Omental fat pad (tissue), 4 donors: ENCODE results near the gene TTC39B. TPM values are rescaled to one million over a fixed set of nuclear protein-coding genes. Genes with fewer than 3 reads are reported as not detected.

Experiments used
- ATAC-seq: fragments of 150-250 bp; one replicate; pipeline ENCODE4 v1.9.1; 2016; ENCODE audit warnings: mild to moderate bottlenecking, moderate library complexity; ENCODE audit not compliant: low FRiP score
- DNase-seq: peaks from one replicate; pipeline ENCODE4 v3.0.0-alpha.2; 2019; ENCODE audit warnings: low spot score
- CTCF ChIP-seq, 3 donors: fragments of 450-650 bp; IDR thresholded peaks; one replicate each; pipeline ENCODE4 v1.5.1; 2016 to 2017; ENCODE audit warnings: antibody characterized with exemption in 3 of 3, mild to moderate bottlenecking in 3 of 3, moderate library complexity in 2 of 3
- total RNA-seq, 4 donors: library from RNA; depleted of rRNA; stranded (reverse); fragments of >200 nt; gene quantifications; one replicate each; pipeline ENCODE4 v1.1.0, GENCODE V29; 2016

Gene TTC39B
- total RNA-seq, 4 donors from 2014 or later, result 3.7 to 12.6 (median 5.3) TPM

- ATAC-seq, result no peak
- DNase-seq, result no peak
- TF ChIP-seq CTCF (IDR thresholded peaks at IDR 0.05), result no peak
Observed at GRCh38 chr9:15158064-15158463, 149.0 kb downstream of the TTC39B start.

- TF ChIP-seq CTCF (IDR thresholded peaks at IDR 0.05), result no peak
- DNase-seq, result no peak
- no peak for ATAC-seq
Observed at GRCh38 chr9:15157381-15157780, 149.6 kb downstream of the TTC39B start.

GRCh38 chr9:15156241-15156640 lies 150.8 kb downstream of the TTC39B start:
- DNase-seq, result no peak
- no peak for TF ChIP-seq CTCF (IDR thresholded peaks at IDR 0.05)
- no peak for ATAC-seq

- TF ChIP-seq CTCF (IDR thresholded peaks at IDR 0.05), result no peak
- ATAC-seq (no peak), DNase-seq (no peak)
Observed at GRCh38 chr9:15155826-15156225, 151.2 kb downstream of the TTC39B start.

- TF ChIP-seq CTCF (IDR thresholded peaks at IDR 0.05), result no peak
- DNase-seq, result no peak
- ATAC-seq, result no peak
Observed at GRCh38 chr9:15155323-15155722, 151.7 kb downstream of the TTC39B start.

- DNase-seq, result no peak
- no peak for ATAC-seq
- TF ChIP-seq CTCF (IDR thresholded peaks at IDR 0.05), result no peak
Observed at GRCh38 chr9:15154677-15155076, 152.3 kb downstream of the TTC39B start.

- no peak for ATAC-seq
- DNase-seq, result no peak
- no peak for TF ChIP-seq CTCF (IDR thresholded peaks at IDR 0.05)
Observed at GRCh38 chr9:15153961-15154360, 153.1 kb downstream of the TTC39B start.
